Measurements from ENCODE around the gene DTD1. TPM values are rescaled to one million over a fixed set of nuclear protein-coding genes. Genes with fewer than 3 reads are reported as not detected.

The DTD1 gene
- total RNA-seq, 1 donor from 2014 or later, result 29.8 TPM

- Mint-ChIP-seq H3K36me3 (peaks cover 3% of the 10 kb centered on the region), H3K4me1 (ENCODE audit: unreplicated experiment) (no peaks in the 10 kb centered on the region), H3K9me3 (no peaks in the 10 kb centered on the region), H3K4me3 (no peak overlapping the region), H3K27me3 (peaks cover 40% of the 10 kb centered on the region), H3K27ac (no peak overlapping the region)
- no peak for TF ChIP-seq CTCF (conservative IDR thresholded peaks at IDR 0.05)
- DNase-seq (ENCODE audit: extremely low spot score, unreplicated experiment), result no peak
Measured at GRCh38 chr20:18788021-18788420, 200.2 kb downstream of the DTD1 start.

GRCh38 chr20:18790787-18791186 is 202.9 kb downstream of the DTD1 start:
- no peaks in the 10 kb centered on the region for H3K9me3 Mint-ChIP-seq
- no peak for TF ChIP-seq CTCF (conservative IDR thresholded peaks at IDR 0.05)
- peaks cover 8% of the 10 kb centered on the region for H3K4me1 Mint-ChIP-seq (ENCODE audit: unreplicated experiment)
- no peak for DNase-seq (ENCODE audit: extremely low spot score, unreplicated experiment)
- H3K27ac Mint-ChIP-seq, result no peak overlapping the region
- H3K36me3 Mint-ChIP-seq, result peaks cover 3% of the 10 kb centered on the region
- H3K27me3 Mint-ChIP-seq, result peaks cover 38% of the 10 kb centered on the region
- no peak overlapping the region for H3K4me3 Mint-ChIP-seq

- H3K36me3 Mint-ChIP-seq, result peaks cover 3% of the 10 kb centered on the region
- DNase-seq (ENCODE audit: extremely low spot score, unreplicated experiment), result peak; percentile 77
- peaks cover 7% of the 10 kb centered on the region for H3K9me3 Mint-ChIP-seq
- no peak for TF ChIP-seq CTCF (conservative IDR thresholded peaks at IDR 0.05)
- peaks cover 8% of the 10 kb centered on the region for H3K4me1 Mint-ChIP-seq (ENCODE audit: unreplicated experiment)
- H3K27ac Mint-ChIP-seq, result peak overlapping the region; percentile 94
- peak overlapping the region; percentile 88 for H3K4me3 Mint-ChIP-seq
- H3K27me3 Mint-ChIP-seq, result peaks cover 31% of the 10 kb centered on the region
Measured at GRCh38 chr20:18793625-18794427, 206.0 kb downstream of the DTD1 start.

- Mint-ChIP-seq H3K9me3 (peaks cover 7% of the 10 kb centered on the region), H3K27me3 (peaks cover 30% of the 10 kb centered on the region), H3K27ac (peak overlapping the region; percentile 94), H3K36me3 (peaks cover 3% of the 10 kb centered on the region), H3K4me1 (ENCODE audit: unreplicated experiment) (peaks cover 8% of the 10 kb centered on the region), H3K4me3 (peak overlapping the region; percentile 88)
- TF ChIP-seq CTCF (conservative IDR thresholded peaks at IDR 0.05), result no peak
- DNase-seq (ENCODE audit: extremely low spot score, unreplicated experiment), result no peak
Measured at GRCh38 chr20:18794428-18794787, 206.6 kb downstream of the DTD1 start.

GRCh38 chr20:18795366-18795765 is 207.5 kb downstream of the DTD1 start:
- peaks cover 7% of the 10 kb centered on the region for H3K9me3 Mint-ChIP-seq
- no peak for DNase-seq (ENCODE audit: extremely low spot score, unreplicated experiment)
- TF ChIP-seq CTCF (conservative IDR thresholded peaks at IDR 0.05), result no peak
- H3K4me3 Mint-ChIP-seq, result peak overlapping the region; percentile 88
- no peak overlapping the region for H3K27ac Mint-ChIP-seq
- H3K27me3 Mint-ChIP-seq, result peaks cover 22% of the 10 kb centered on the region
- H3K4me1 Mint-ChIP-seq (ENCODE audit: unreplicated experiment), result peaks cover 8% of the 10 kb centered on the region
- H3K36me3 Mint-ChIP-seq, result peaks cover 3% of the 10 kb centered on the region

All from type B pancreatic cell (in vitro differentiated cells).